ENCODE data around the gene AGBL1. TPM values are rescaled to one million over a fixed set of nuclear protein-coding genes. Genes with fewer than 3 reads are reported as not detected.

The AGBL1 gene
- total RNA-seq, 2 donors from 2014 or later = 0.23 to 0.91 TPM

- H3K4me3 ChIP-seq = no peak overlapping the region
- no peak overlapping the region for H3K27ac ChIP-seq
- intact Hi-C loops (cut with DNase I) = no loop called here
- WGBS = 46% methylated on average over 1 of the region's 1 CpG
- H3K27me3 ChIP-seq (replicated peaks; ENCODE audit: insufficient read depth) = no peaks in the 10 kb centered on the region
- no peak for DNase-seq (ENCODE audit: low spot score)
- H3K36me3 ChIP-seq = no peaks in the 10 kb centered on the region
- H3K9me3 ChIP-seq = no peaks in the 10 kb centered on the region
- TF ChIP-seq POLR2AphosphoS5 (IDR thresholded peaks at IDR 0.05) = peak; percentile 13
- no peak for TF ChIP-seq CTCF (IDR thresholded peaks at IDR 0.05)
- no peaks in the 10 kb centered on the region for H3K4me1 ChIP-seq (replicated peaks)
Observed at GRCh38 chr15:86275361-86275760, 195.7 kb downstream of the AGBL1 start.

- Histone ChIP-seq H3K36me3 (no peaks in the 10 kb centered on the region), H3K4me1 (replicated peaks) (no peaks in the 10 kb centered on the region), H3K4me3 (no peak overlapping the region), H3K27me3 (replicated peaks; ENCODE audit: insufficient read depth) (no peaks in the 10 kb centered on the region), H3K9me3 (no peaks in the 10 kb centered on the region), H3K27ac (no peak overlapping the region)
- WGBS = 80% methylated on average over 5 of the region's 5 CpGs
- intact Hi-C loops (cut with DNase I) = no loop called here
- no peak for DNase-seq (ENCODE audit: low spot score)
- TF ChIP-seq POLR2AphosphoS5 (IDR thresholded peaks at IDR 0.05) (no peak), CTCF (IDR thresholded peaks at IDR 0.05) (no peak)
Observed at GRCh38 chr15:86278586-86278985, 198.9 kb downstream of the AGBL1 start.

DNA sequence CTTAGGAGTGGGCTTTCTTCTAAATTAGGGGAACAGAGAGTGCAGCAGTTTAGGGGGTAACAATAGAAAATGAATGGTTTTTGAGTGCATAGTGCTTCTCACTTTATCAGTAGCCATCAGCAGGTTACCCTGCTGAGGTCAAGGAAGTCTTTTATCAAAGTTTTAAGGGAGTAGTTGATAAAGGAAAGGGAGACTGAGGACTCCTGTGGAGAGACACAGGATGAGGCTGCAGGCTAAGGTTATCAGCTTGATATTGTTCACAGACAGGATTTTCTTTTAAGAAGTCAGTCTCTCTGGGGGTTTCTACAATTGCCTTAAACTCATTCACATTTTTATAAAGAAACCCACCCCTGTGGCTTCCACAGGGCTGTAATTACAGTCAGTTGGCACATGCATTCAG is 205.0 kb downstream of the AGBL1 start:
- no peak for DNase-seq (ENCODE audit: low spot score)
- Histone ChIP-seq H3K27me3 (replicated peaks; ENCODE audit: insufficient read depth) (no peaks in the 10 kb centered on the region), H3K36me3 (no peaks in the 10 kb centered on the region), H3K4me1 (replicated peaks) (no peaks in the 10 kb centered on the region), H3K9me3 (no peaks in the 10 kb centered on the region), H3K4me3 (no peak overlapping the region), H3K27ac (no peak overlapping the region)
- intact Hi-C loops (cut with DNase I) = no loop called here
- TF ChIP-seq POLR2AphosphoS5 (IDR thresholded peaks at IDR 0.05) = no peak
- TF ChIP-seq CTCF (IDR thresholded peaks at IDR 0.05) = no peak
- TF ChIP-seq POLR2A (IDR thresholded peaks at IDR 0.05) = no peak

DNA sequence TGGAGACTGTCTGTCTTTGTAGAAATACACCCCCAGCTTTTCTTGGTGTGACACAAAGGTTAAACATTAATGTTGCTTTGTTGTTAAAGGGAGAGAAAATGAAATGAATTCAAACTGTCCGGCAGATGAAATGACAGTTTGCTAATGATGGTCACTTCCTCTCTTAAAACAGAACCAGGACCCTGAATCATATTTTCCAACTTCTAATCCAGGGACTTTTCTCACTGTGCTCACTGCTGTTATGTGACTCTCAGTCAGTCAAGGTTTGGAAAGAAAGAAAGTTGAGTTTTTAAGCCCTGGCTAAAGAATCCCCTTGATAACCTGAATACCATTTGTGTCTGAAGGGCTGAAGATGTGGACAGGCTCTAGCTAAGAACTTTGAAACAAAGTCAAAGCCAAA is 215.8 kb downstream of the AGBL1 start:
- no peak overlapping the region for H3K4me3 ChIP-seq
- H3K9me3 ChIP-seq = no peaks in the 10 kb centered on the region
- no peak overlapping the region for H3K27ac ChIP-seq
- H3K4me1 ChIP-seq (replicated peaks) = no peaks in the 10 kb centered on the region
- intact Hi-C loops (cut with DNase I) = no loop called here
- no peaks in the 10 kb centered on the region for H3K36me3 ChIP-seq
- TF ChIP-seq CTCF (IDR thresholded peaks at IDR 0.05) = no peak
- TF ChIP-seq POLR2A (IDR thresholded peaks at IDR 0.05) = no peak
- no peak for TF ChIP-seq POLR2AphosphoS5 (IDR thresholded peaks at IDR 0.05)
- 42% methylated on average over 1 of the region's 1 CpG for WGBS
- DNase-seq (ENCODE audit: low spot score) = no peak
- no peaks in the 10 kb centered on the region for H3K27me3 ChIP-seq (replicated peaks; ENCODE audit: insufficient read depth)

GRCh38 chr15:86296769-86297168 is 217.1 kb downstream of the AGBL1 start:
- Histone ChIP-seq H3K27me3 (replicated peaks; ENCODE audit: insufficient read depth) (no peaks in the 10 kb centered on the region), H3K36me3 (no peaks in the 10 kb centered on the region), H3K4me3 (no peak overlapping the region), H3K9me3 (no peaks in the 10 kb centered on the region), H3K27ac (no peak overlapping the region), H3K4me1 (replicated peaks) (no peaks in the 10 kb centered on the region)
- intact Hi-C loops (cut with DNase I) = no loop called here
- DNase-seq (ENCODE audit: low spot score) = no peak
- TF ChIP-seq CTCF (IDR thresholded peaks at IDR 0.05) = no peak
- TF ChIP-seq POLR2A (IDR thresholded peaks at IDR 0.05) = no peak
- TF ChIP-seq POLR2AphosphoS5 (IDR thresholded peaks at IDR 0.05) = no peak
- WGBS = 67% methylated on average over 2 of the region's 2 CpGs

All from prostate gland (tissue), 2 donors.